GM19324 (cell line): ENCODE measurements around the gene NFATC1.

Source experiments
- ATAC-seq: cut with Tn5 transposase; IDR thresholded peaks from one replicate; pipeline ENCODE4 v1.9.1; 2021; ENCODE audit warnings: mild to moderate bottlenecking, moderate library complexity; ENCODE audit not compliant: unreplicated experiment, low FRiP score

The NFATC1 gene

DNA sequence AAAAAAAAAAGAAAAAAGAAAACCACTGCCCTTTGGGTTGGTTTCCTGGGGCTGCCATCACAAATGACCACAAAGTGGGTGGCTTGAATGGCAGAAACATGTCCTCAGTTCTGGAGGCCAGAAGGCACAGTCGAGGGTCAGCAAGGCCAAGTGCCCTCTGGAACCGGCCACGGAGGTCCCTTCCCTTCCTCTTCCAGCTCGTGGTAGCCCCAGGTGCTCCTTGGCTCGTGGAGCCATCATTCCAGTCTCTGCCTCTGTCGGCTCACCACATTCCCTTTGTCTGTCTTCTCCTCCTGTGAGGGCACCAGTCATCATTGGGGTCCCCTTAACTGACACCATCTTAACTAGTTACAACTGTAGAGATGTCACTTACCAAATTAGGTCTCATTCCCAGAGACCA is 8.5 kb upstream of the NFATC1 start:
- ATAC-seq, result no peak

DNA sequence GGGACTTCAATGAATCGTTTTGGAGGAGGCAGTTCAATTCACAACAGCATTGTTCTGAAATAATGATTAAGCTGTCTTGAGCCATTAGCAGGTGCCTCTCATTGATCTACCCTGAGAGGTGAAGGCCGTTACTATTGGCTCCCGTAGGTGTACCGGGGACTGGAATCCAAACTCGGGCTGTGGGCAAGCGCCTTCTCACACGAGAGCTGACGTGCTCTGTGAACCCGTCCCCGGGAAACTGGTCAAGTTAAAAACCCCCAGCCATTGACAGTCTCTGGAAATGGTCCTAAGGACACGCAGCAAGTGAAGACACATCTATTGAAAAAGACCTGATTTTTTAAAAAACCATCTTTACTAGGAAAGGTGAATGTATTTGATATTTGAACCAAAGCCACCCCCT is 8.1 kb upstream of the NFATC1 start:
- ATAC-seq, result no peak

GRCh38 chr18:79388043-79388442 is 7.7 kb upstream of the NFATC1 start:
- ATAC-seq, result no peak

DNA sequence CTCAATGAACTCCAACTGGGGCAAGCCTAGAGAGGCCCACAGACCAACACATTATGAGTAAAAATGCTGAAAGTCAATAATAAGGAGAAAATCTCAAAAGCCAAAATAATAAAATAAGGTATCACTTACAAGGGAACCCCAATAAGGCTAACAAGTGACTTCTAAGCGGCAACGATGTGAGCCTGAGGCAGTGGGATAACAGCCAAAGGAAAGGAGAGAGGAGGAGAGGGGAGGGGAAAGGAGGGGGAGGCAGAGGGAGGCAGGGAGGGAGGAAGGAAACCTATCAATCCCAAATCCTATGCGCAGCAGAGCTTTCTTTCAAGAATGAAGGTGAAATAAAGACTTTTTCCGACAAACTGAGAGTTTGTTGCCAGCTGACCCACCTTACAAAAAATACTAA is 6.0 kb upstream of the NFATC1 start:
- ATAC-seq, result no peak

DNA sequence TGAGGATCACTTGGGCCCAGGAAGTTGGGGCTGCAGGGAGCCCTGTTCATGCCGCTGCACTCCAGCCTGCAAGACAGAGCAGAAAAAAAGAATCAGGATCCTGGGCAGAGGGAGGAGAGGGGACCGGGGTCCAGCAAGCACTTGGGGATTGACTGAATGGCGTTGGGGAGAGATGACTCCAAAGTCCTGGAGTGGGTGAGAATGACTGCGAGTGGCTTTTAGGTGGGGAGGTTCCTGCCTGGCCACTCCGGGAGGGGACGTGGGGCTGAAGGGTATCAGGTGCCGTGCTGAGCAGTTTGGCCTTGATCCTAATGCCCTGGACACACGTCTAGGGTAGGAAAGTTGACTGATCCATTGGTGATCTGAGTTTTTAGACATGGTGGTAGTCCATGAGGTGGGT is 3.5 kb upstream of the NFATC1 start:
- no peak for ATAC-seq

DNA sequence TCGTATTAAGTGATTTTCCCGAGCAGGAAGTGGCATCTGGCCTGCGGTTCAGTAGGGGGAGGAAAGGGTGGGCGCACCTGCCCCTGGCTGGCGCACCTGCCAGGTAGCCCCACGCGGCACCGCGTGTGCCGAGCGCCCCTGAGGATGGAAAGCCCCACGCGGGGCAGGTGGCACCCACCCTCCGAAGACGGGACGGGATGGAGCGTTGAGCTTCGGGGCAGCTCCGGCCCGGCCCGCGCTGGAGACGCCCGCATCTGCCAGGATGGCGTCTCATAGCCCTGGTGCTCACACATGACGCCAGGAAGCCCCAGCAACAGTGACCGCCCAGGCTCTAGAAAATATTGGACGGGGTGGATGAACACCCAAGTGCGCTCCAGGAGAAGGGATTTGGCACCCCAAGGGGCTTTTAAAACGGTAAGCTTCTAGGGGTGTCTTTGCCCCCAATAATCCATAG is 2.5 kb upstream of the NFATC1 start:
- ATAC-seq, result no peak

DNA sequence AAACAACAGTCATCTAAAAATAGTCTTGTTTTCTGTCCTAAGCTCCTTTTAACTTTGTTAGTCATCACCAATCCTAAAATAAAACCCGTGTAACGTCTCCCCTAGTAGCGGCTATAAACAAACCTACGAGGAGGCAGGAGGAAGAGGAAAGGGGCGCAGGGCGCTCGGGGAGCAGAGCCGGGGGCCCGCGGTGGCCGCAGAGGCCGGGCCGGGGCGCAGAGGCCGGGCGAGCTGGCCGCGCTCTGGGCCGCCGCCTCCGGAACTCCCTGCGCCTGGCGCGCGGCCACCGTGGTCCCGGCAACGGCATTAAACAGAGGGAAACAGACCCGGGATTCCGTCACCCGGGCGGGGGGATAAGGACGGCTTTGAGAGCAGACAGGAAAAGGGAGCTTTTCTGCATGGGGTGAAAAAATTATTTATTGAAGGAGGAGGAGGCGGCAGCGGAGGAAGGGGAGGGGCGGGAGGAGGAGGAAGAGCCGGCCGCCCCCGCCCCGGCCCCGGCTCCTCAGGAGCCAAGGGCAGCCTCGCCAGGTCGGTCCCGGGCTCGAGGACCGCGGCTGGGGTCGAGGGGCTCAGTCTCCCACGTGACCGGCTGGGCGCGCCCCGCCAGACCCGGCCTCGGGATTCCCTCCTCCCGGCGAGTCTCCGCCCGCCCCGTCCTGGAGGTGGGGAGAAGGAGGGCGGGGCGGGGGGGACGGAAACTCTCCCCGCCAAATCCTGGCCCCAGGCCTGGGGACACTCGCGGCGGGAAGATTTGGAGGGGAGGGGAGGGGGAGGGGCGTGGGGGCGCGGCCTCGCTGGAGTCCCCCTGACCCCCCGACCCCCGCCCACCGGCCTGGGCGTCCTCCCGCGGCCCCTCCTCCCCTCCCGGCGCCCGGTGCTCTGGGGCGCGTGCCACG is 1.8 kb upstream of the NFATC1 start:
- ATAC-seq, result no peak

DNA sequence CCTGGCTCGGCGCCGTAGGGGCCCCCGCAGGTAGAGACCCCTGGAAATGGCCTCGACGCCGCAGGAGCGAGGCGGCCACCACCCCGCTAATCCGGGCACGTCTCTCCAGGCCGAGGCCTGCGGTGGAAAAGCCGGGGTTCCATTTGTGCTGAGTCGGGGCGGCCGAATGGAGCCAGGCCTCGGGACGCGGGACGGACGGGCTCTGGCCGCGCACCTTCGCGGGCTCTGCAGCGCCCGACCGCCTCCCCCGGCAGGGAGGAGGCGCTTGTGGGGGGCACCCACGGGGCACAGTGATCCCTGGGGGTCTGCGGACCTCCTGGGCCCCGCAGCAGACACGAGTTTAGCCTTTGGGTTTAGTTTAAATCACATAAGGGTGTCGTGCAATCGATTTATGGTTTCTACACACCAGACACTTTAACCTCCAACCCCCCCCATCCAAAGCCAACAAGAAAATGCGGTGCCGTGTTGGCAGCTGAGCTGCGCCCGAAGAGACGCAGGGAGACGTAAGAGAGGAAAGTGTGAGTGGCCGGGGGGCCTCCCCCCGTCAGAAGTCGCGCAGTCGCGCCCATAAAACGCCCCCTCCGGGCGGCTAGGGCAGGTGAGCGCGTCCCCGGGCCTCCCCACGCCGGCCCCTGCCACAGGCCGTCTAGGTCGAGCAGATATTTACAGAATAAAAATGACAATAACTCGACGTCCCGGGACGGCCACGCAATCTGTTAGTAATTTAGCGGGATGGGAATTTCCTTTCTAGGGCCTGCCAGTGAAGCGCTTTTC is 1.0 kb upstream of the NFATC1 start:
- no peak for ATAC-seq

- ATAC-seq, result no peak
These were observed 456 bp upstream of the NFATC1 start for GRCh38 chr18:79395308-79395640.

- no peak for ATAC-seq
These were observed 909 bp downstream of the NFATC1 start for GRCh38 chr18:79396431-79397246.

GRCh38 chr18:79397247-79397829 is 1.6 kb downstream of the NFATC1 start:
- no peak for ATAC-seq

GRCh38 chr18:79397830-79398761 is 2.4 kb downstream of the NFATC1 start:
- no peak for ATAC-seq

DNA sequence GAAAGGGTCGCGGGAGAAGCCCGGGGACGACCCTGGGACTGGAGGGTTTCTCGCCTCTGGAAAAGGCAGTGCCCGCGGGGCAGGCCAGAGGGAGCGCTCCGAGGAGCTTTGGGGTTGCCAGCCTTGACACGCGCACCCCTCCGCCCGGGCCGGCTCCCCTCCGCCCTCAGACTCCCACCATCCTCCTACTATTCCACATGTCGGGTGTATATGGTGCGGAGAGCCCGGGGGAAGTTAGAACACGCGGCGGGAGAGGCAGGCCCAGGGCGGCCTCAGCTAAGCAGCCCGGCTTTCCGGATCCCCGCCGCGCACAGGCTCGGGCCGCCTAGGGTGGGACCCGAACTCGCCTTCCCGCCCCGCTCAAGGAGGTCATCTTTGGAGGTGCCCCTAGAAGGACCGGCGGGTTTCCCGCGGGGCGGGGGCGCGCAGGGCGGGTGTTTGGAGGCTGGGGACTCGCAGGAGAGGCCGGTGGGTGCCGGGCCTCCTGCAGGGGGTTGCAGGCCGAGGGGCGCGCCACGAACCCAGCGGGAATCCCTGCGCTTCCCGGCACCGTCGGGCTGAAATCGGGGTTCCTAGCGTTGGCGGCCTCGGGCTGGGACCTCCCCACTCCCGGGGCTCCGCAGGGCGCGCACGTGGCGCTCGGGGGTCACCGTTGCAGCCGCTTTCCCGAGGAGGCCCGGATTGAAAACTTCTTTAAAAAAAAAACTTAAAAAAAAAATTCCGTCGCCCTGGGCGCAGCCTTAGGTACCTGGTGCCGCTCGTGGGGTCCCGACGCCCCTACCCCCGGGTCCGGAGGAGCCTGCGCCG is 3.7 kb downstream of the NFATC1 start:
- ATAC-seq, result no peak

DNA sequence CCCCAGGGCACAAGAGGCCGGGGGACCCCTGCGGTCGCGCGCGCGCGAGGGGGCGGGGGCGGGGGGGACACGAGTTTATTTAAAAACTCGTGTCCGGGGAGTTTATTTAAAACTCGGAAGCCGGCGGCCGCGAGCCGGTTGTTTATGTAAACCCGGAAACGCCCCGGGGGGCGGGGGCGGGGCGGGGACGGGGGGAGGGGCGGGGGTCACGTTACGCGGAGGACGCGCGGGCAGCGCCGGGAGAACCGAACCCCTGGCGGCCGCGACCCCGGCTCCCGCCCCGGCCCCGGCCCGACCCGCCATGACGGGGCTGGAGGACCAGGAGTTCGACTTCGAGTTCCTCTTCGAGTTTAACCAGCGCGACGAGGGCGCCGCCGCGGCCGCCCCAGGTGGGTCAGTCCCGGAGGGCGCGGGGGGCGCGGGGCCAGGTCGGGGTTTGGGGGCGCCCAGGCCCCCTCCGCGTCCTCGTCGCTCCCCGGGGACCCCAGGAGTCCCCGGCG is 4.4 kb downstream of the NFATC1 start:
- ATAC-seq, result no peak

- ATAC-seq, result no peak
These were observed 5.1 kb downstream of the NFATC1 start for GRCh38 chr18:79400591-79401381.

- no peak for ATAC-seq
These were observed 5.9 kb downstream of the NFATC1 start for GRCh38 chr18:79401494-79402208.

DNA sequence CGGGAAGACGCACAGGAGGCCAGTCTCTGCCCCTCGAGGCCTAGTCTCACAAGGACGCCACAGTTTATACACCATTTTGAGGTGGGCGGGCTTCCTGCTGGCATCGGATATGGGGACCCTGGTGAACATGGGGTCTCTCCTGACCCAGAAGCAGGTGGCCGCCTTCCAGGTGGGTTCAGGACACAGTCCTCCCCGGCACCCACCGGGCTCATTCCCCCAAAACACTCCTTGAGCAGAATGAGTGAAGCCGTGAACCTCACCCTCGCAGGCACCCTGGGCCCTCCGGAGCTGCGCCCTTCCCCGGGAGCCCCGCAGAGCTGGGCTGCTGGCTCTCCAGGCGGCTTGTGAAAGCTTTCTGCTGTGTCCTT is 6.5 kb downstream of the NFATC1 start:
- ATAC-seq, result no peak
